Choroid plexus epithelial cell (primary cell): ENCODE data around the gene ATG9B.

ENCODE experiments used
- DNase-seq: peaks from one replicate; pipeline ENCODE4 v3.0.0-alpha.2; 2010; ENCODE audit warnings: low read depth
- H3K4me3 ChIP-seq: 2 replicates; pipeline ENCODE4 v1.5.1; 2011; ENCODE audit warnings: low read depth, mild to moderate bottlenecking, control low read depth, low read length, moderate library complexity
- CTCF ChIP-seq: conservative IDR thresholded peaks from 2 replicates; pipeline ENCODE4 v1.5.1; 2011; ENCODE audit warnings: low read depth, mild to moderate bottlenecking, control low read depth, inconsistent platforms, low read length, moderate library complexity

The ATG9B gene

GRCh38 chr7:151061213-151062110, 37.2 kb upstream of the ATG9B start:
- no peak for TF ChIP-seq CTCF
- H3K4me3 ChIP-seq: peak overlapping the region; percentile 77
- peak; percentile 52 for DNase-seq

GRCh38 chr7:151060416-151061212, 36.3 kb upstream of the ATG9B start:
- peak overlapping the region; percentile 77 for H3K4me3 ChIP-seq
- peak; percentile 44 for DNase-seq
- TF ChIP-seq CTCF: peak; percentile 29

- peak overlapping the region; percentile 77 for H3K4me3 ChIP-seq
- no peak for TF ChIP-seq CTCF
- DNase-seq: no peak
Observed at GRCh38 chr7:151060113-151060415, 35.8 kb upstream of the ATG9B start.

GRCh38 chr7:151059367-151060112, 35.2 kb upstream of the ATG9B start, which contains the start of gene SLC4A2:
Gene SLC4A2 (plus strand): TSS chr7:151059589. CDS start chr7:151061988, 2,399 bp downstream.
- peak; percentile 62 for TF ChIP-seq CTCF
- H3K4me3 ChIP-seq: peak within 1 kb of the TSS; percentile 78
- DNase-seq: peak; percentile 74

GRCh38 chr7:151058781-151059366, 34.6 kb upstream of the ATG9B start:
- TF ChIP-seq CTCF: no peak
- peak; percentile 66 for DNase-seq

GRCh38 chr7:151057989-151058780, 33.9 kb upstream of the ATG9B start:
- TF ChIP-seq CTCF: no peak
- peak; percentile 100 for DNase-seq
- H3K4me3 ChIP-seq: peak overlapping the region; percentile 78

More at GRCh38 chr7:151058781-151059366, 34.6 kb upstream of the ATG9B start:
- H3K4me3 ChIP-seq: peak overlapping the region; percentile 78
